GM18519 (cell line): Measurements from ENCODE around the gene ZDHHC20.
A peak's percentile ranks its signal among the peaks of the same experiment; 100 is the strongest.

Experiments
- ATAC-seq: cut with Tn5 transposase; IDR thresholded peaks from one replicate; pipeline ENCODE4 v1.9.1; 2021; ENCODE audit warnings: mild to moderate bottlenecking, moderate library complexity; ENCODE audit not compliant: unreplicated experiment, low FRiP score

The ZDHHC20 gene, protein sequence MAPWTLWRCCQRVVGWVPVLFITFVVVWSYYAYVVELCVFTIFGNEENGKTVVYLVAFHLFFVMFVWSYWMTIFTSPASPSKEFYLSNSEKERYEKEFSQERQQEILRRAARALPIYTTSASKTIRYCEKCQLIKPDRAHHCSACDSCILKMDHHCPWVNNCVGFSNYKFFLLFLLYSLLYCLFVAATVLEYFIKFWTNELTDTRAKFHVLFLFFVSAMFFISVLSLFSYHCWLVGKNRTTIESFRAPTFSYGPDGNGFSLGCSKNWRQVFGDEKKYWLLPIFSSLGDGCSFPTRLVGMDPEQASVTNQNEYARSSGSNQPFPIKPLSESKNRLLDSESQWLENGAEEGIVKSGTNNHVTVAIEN

DNA sequence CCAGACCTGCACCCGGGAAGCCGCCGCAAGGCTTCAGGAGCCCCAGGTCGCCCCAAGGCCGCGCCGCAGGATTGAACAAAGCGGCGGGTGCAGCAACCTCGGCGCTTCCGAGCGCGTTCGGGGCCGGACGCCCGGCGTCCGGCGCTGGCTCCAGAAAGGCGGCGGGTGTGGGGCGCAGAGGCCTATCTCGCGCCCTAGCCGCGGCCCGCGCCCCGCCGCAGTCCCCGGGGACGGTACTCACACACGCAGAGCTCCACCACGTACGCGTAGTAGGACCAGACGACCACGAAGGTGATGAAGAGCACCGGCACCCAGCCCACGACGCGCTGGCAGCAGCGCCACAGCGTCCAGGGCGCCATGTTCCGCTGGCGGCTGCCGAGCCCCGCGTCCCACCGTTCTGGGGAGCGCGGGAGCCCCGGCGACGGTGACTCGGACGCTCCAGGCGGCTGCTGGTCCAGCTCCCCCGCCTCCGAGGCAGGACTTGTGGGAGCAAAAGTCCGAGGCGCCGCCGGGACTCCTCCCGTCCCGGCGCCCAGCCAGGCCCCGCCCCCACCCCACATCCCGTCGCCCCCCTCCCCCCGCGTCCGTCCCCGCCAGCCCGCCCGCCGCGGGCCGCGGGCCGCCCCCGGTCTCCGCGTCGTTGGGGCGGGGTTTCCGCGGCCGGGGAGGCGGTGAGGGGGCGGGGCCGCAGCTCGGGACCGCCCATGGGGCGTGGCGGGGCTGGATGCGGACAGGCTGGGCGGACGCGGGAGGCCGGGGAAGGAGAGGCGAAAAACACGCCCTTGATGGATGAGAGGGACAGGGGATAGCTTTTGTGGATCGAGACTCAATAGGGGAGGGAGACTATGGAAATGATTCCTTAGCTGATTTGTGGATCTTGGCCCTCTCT, at the start of gene ZDHHC20:
TSS of gene ZDHHC20 (minus strand) at position 491 of the 889 bp plus-strand sequence. CDS start at position 359, 132 bp downstream.
- peak; percentile 65 for ATAC-seq

DNA sequence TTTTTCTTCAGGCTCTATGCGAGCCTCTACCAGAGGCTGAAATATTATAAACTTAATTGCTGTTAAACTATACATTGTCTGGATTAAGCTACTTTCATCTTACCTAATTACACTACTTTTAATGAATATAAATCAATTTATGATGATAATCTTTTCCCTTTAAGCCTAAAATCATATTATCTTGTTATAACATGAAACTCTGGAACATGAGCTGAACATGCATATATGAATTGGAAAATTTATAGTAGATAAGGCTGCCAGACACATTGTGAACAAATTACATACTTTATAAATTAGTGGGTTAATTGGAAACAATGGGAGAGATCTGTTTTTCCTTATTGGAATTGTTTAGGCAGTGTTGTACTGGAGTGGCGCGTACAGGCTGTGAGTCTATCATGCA, 45.3 kb upstream of the ZDHHC20 start:
- ATAC-seq, result no peak

DNA sequence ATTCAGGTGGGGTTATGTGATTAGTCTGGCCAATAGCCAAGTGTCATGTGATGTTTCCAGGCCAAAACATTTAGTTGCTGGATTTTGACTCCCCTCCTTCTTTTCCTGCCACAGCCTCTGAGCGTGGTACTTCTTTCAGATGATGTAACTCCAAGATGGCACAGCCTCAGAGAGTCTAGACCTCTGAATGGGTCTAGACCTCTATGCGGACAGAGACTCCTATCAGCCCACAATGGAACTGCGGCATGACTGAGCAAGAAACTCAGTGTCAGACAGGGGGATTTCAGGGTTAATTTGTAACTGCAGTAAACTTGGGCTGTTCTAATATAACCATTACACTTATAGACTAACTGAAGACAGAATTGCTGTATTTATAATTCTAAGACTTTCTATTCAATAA, 42.6 kb upstream of the ZDHHC20 start:
- no peak for ATAC-seq

DNA sequence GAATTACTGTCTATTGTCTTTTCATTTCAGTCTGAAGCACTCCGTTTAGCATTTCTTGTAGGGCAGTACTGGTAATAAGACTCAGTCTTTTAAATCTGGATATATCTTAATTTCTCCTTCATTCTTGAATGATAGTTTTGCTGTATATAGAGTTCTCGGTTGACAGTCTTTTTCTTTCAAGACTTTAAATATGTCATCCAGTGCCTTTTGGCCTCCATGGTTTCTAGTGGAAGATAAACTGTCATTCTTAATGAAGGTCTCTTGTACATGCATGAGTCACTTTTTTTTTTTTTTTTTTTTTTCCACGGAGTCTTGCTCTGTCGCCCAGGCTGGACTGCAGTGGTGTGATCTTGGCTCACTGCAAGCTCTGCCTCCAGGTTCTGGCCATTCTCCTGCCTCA, 27.2 kb upstream of the ZDHHC20 start:
- ATAC-seq, result no peak

DNA sequence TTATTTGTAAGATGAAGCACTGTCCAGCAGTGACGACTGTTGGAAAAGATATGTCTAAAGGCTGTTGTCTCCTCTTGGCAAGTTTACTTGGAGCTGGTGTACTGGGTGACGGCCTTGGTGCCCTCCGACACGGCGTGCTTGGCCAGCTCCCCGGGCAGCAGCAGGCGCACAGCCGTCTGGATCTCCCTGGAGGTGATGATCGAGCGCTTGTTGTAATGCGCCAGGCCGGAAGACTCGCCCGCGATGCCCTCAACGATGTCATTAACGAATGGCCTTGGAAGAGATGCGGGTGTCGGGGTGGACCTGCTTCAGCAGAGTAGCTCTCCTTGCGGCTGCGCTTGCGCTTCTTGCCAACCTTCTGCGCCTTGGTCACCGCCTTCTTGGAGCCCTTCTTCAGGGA, 24.6 kb upstream of the ZDHHC20 start:
- ATAC-seq, result no peak

DNA sequence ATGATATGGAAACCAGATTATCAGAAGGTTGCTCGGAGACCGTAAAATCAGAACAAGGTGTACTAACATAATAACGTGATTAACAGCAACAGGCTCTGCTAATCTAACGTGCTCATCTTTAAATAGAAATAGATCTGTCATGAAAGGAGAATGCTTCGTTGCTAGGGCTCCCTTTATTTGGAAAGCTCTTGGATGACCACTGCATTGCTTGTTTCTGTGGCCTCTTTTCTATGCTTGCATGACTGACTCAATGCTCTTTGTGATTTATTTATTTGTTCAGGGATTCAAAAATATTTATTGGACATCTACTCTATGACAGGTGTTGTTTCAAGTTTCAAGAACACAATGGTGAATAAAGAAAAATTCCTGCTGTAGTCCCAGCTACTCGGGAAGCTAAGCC, 22.3 kb upstream of the ZDHHC20 start:
- no peak for ATAC-seq

DNA sequence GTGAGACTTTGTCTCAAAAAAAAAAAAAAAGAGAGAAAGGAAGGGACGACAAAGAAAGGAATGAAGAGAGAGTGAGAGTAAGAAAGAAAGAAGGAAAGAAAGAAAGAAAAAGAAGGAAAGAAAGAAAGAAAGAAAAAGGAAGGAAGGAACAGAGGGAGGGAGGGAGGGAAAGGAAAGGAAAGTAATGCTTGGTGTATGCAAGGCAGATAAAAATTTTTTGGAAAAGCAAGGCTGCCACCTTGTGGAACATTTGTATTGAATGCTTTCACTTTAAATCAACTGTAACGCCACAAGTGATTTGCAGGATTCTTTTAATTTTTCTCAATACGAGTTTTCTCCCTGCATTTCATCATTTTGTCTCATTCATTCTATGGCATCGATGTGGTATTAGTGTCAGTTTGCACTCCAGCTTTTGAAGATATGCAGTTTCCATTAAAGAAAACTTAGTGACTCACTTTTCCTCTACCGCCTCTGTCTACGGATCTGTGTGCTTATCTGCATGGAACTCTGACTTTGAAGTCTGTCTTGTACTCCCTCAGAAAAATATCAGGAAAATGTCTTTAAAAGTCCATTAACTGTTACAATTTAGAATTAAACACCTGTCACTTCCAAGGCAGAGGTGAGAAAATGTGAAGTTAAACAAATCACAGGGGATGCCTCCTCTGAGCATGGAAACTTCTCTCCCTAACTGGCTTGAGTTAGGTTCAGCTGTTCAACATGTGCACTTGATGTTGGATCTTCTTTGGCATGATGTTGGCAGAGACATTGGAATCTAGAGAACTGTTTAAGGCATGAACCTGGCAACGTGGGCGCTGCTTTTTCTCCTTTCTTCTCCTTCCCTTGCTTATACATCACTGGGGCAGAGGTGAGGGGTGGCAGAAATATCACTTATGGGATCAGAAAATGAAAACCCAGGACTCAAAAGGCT, 20.0 kb upstream of the ZDHHC20 start:
- ATAC-seq, result no peak

DNA sequence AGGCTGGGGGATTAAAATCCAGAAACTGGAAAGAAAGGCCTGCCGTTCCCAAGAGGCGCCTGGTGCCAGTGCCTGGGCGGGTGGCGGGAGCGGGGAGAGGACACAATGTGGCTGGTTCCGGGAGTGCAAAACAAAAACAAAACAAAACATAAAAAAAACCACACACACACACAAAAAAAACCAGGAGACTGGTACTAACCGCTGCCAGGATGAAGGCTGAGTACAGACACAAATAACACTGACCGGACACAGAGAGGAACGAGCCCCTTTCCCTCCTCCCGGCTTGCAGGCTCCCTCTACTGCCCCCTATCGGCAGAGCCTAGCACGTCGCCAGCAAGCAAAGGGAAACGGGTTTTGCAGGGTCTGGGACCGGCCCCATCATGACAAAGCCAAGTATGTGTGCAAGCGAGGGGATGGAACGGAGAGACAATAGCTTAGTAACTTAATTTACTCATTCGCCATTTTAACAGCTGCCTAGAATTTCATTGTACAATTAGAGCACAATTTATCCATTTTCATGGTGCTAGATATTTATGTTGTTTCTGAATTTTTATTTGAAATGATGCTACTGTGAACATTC, 17.9 kb upstream of the ZDHHC20 start:
- ATAC-seq, result peak; percentile 79

DNA sequence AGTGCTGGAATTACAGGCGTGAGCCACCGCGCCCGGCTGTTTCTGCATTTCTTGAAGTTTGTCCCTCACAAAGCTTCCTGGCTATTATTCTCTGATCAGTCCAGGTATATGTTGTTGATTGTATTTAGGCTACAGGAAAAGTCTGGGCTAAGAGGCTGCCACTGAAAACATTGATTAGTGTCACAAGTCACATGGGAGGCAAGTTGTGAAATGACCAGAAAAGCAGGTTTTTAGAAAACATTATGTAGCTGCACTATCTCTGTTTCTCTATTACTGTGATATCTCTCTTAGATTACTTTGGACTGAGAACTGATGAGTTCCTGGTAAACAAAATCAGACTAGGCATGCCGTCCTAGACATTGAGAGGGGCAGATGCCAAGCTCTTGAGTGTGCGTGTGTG, 16.0 kb upstream of the ZDHHC20 start:
- ATAC-seq, result no peak

DNA sequence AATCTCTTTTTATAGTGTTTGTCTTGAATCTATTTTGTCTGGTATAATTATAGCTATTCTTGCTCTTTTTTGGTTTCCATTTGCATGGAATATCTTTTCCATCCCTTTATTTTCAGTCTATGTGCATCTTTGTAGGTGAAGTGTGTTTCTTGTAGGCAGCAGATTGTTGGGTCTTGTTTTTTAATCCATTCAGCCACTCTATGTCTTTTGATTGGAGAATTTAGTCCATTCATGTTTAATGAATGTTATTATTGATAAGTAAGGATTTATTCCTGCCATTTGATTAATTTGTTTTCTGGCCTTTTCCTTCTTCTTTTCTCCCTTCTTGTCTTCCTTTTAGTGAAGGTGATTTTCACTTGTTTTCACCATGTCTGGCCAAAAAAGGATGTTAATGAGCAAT, 11.7 kb upstream of the ZDHHC20 start:
- ATAC-seq, result no peak

DNA sequence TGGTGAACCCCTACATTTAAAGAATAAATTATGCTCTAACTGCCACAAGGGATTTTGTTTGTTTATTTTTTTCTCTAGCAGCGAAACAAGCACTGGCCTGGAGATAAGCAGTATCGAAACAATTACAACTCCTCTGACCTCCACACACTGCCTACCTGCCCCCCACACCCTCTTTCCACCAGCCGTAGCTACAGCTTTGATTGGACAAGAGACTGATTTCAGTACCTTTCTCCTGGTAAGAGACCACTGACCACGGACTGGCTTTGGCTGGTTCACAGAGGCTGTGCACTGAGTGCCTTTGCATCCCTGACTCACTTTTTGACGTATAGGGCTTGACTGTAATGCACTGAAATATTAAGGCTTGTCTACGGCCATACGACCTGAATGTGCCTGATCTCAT, 7.4 kb upstream of the ZDHHC20 start:
- ATAC-seq, result no peak

DNA sequence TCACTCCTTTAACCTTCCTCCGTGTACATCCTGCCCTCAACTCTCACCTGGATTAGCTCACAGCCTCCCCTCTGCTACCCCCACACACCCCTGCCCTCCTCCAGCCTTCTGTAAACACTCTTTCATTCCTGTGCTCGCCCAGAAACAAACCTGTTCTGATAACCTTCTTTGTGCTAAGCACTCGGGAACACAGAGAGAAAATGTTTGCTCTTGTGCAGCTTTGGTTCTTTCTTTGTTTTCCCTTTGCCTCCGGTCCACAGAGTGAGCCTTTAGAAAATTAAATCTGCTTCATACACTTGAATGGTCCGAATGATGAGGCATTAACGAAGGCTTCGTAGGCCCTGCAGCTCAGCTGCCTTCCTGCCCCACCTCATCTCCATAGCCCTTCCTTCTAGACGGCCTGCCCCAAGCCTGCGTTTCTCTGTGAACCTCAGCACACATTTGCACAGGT, 6.6 kb upstream of the ZDHHC20 start:
- no peak for ATAC-seq

DNA sequence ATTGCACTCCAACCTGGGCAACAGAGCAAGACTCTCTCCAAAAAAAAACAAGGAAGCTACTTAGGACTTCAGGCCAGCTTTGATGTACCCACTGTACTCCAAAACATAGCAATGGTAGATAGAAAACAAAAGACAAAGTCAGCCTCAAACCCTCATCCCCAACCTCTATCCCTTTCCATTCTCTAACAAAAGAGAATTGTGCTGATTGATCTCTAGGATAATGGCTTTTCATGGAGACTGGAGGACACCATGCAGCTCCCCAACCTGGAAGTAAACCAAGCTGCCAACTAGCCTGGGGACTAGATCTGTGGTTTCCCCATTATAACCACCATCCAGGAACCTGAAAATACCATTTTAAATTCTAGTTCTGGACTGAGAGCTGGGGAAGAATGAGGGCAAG, 4.3 kb upstream of the ZDHHC20 start:
- no peak for ATAC-seq

DNA sequence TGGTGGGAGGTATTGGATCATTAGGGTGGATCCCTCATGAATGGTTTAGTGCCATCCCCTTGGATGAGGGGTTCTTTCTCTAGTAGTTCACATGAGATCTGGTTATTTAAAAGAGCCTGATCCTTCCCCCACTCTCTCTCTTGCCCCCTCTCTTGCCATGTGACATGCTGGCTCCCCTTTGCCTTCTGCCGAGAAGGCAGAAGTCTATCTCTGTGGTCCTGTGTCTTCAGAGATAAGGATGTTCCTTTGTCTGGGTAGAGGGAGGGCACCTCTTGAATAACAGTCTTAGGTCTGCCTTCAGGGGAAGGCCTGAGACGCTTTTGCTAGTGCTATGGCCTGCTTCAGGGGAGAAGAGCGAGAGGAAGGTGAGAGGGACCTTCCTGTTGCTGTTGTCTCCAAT, 2.0 kb upstream of the ZDHHC20 start:
- ATAC-seq, result no peak

DNA sequence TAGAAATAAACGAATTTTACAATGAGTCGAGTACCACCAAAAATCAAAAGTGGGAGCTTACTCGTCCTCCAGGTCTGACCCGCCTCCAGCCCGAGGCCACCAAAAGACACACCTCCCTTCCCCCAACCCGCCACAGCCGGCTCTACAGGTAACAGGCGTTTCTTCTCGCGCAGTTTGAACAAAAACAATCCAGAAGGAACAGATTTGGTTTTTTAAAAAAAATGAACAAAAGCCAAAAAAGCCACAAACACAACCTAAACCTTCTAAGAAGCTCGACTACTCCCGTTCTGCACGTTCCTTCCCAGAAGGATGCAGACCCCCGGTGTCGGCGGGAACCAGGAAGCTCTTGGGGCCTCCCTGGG, 671 bp downstream of the ZDHHC20 start:
- ATAC-seq, result peak; percentile 30

DNA sequence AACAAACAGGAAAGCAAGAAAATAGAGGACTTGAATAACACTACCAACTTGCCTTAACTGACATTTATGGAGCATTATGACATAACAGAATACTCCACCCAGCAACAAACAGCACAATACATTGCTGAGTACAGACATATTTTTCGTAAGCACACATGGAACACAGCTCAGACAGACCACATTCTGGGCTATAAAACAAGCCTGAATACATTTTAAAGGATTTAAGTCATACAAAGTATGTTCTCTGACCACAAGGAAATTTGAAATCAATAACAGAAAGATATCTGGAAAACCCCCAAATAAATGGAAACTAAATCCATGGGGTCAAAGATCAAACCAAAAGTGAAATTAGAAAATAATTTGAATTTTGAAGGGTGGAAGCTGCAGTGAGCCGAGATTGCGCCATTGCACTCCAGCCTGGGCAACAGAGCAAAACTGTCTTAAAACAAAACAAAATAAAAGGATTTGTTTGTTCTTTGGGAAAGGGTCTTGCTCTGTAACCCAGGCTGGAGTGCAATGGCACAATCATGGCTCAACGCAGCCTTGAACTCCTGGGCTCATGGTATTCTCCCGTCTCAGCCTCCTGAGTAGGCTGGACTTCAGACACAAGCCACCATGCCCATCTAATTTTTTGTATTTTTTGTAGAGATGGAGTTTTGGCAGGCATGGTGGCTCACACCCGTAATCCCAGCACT, 5.6 kb downstream of the ZDHHC20 start:
- no peak for ATAC-seq

DNA sequence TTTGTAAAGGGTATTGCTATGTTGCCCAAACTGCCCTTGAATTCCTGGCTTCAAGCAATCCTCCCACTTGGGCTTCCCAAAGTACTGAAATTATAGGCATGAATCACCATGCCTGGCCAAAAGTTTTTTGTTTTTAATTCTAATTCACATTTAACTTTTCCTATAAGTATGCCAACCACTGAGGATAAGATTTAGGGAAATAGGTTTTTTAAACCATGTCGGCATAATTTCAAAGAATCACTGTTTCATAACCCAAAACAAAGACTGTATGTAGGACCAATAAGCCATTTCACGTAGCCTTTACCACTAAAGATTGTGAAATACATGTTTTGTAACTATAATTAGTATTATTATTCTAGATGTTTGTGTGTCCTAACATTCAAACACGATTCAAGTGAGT, 8.2 kb downstream of the ZDHHC20 start:
- no peak for ATAC-seq

DNA sequence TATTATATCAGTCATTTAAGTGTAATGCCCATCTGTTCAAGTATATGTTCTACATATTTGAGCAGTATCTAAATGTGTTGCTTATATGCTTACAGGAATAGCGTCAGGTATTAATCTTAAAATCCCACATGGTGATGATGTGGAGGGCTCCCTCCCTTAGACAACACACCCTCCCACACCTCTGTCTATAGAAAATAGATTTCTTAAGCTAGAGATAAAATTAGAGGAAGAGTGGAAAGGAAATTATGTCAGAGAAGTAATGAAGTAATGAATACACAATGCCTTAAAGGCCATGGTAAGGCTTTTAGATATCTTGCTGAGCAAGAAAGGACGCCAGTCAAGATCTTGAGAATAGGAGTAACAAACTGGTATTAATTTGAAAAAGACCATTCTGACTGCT, 12.4 kb downstream of the ZDHHC20 start:
- no peak for ATAC-seq

DNA sequence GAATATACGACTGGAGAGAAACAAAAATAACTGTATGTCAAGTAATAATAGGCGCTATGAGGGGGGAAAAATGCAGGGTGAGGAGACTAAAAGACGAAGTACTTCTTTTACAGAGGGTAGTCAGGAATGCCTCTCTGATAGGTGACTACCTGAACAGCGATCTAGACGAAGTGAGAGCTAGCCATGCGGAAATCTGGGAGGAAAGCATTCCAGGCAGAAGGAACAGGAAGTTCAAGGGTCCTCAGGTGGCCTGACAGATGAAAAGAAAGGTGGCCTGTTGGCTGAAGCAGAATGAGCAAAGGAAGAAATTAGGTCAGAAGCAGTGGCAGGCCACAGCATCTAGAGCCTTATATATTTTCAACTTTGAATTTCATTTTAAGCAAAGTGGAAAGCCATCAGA, 13.3 kb downstream of the ZDHHC20 start:
- no peak for ATAC-seq

DNA sequence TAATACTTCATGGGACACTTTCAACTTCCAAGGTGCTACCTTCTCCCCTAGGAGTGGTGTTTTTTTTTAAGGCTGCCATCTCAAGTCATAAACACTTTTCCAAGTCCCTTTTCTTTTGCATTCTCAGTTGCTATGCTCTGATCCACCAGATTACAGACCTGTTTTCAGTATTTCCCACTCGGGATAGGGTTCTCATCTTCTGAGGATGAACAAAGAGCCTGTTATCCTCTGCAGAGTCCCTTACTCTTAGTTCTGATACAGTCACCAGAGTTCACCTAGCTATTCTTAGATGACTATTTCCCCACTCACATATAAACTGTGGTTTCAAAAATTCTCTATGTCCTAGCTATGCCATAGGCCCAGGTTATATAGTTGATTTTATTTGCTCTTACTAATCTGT, 15.9 kb downstream of the ZDHHC20 start:
- no peak for ATAC-seq
